Astrocyte of the spinal cord (primary cell): ENCODE measurements around the gene WHRN.

Experiments
- DNase-seq: peaks from one replicate; pipeline ENCODE4 v3.0.0; 2011; ENCODE audit warnings: low read depth, low spot score
- H3K4me3 ChIP-seq: 2 replicates; pipeline ENCODE4 v1.5.1; 2011; ENCODE audit warnings: low read depth, mild to moderate bottlenecking, low read length, moderate library complexity
- CTCF ChIP-seq: IDR thresholded peaks from 2 replicates; pipeline ENCODE4 v1.5.1; 2012; ENCODE audit warnings: low read depth, mild to moderate bottlenecking, low read length, inconsistent platforms
- in situ Hi-C: cut with HindIII; loops from 2 replicates; pipeline ENCODE4 v1.10.0; 2017; ENCODE audit warnings: low sequenced_read_pairs

The WHRN gene

DNA sequence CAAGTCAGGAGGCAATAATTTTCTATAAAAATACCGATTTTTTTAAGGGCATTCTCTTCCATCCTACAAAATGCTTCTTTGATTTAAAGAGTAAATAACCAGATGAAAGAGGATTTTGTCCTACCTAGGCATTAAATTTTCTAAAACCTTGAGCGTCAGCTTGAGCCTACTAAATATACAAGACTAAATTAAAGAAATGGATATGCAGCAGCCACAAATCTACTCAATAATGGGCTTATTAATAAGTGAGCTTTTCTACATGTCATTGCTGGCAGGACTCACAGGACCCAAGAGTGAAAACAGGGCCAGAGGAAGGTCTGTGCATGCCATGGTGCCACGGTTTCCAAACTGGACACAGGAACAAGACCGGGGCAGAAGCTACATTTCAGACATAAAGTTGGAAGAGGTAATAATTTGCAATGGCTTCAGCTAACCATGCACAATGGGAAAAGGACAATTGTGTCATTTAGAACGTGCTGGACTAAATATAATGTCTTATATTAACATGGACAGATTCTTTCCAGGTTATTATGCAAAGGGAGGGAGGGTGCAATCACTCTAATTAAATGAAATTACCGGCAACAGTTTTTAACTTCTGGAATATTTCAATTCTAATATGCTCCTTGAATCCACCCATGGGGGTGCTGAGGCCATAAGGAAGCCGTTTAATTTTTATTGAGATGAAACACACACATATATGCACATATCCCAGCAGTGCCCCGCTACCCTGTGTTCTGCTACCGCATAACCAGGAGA is 5.2 kb downstream of the WHRN start:
- DNase-seq = no peak
- in situ Hi-C loops = no loop called here
- TF ChIP-seq CTCF = no peak
- no peak overlapping the region for H3K4me3 ChIP-seq

- TF ChIP-seq CTCF = no peak
- DNase-seq = no peak
- no peak overlapping the region for H3K4me3 ChIP-seq
- in situ Hi-C loops = no loop called here
These were observed 5.7 kb downstream of the WHRN start for GRCh38 chr9:114499528-114499927.

DNA sequence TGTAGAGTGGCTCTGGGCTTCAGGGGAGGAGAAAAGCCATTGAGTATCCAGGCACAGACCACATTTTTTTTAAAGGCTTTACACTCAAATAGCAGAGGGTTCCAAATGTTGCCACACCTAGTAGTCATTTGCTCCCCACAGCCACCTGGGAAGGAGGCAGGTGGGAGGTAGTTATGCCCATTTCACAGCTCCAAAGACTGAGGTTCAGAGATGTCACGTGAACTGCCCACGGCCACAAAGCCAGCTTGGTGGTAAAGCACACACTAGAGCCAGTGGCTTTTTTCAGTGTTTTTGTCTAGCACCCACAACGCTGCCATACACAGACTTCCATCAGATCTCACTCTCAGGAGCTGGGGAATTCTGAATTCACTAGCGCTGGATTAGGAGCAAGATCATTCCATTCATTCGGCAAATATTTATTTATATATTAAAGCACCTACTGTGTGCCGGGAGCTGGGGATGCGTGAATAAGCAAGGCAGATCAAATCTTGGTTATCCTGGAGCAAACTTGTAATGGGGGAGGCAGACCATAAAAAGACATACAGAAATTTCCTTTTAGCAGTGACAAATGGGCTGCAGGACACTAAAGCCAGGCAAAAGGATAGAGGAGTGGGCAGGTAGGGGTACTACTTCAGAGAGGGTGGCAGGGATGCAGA is 7.4 kb downstream of the WHRN start:
- in situ Hi-C loops = no loop called here
- no peak for TF ChIP-seq CTCF
- DNase-seq = no peak
- H3K4me3 ChIP-seq = no peak overlapping the region

GRCh38 chr9:114497236-114497635 is 8.0 kb downstream of the WHRN start:
- no peak for TF ChIP-seq CTCF
- DNase-seq = no peak
- in situ Hi-C loops = no loop called here
- H3K4me3 ChIP-seq = no peak overlapping the region

- no peak overlapping the region for H3K4me3 ChIP-seq
- TF ChIP-seq CTCF = no peak
- in situ Hi-C loops = no loop called here
- DNase-seq = no peak
These were observed 9.3 kb downstream of the WHRN start for GRCh38 chr9:114496011-114496410.

DNA sequence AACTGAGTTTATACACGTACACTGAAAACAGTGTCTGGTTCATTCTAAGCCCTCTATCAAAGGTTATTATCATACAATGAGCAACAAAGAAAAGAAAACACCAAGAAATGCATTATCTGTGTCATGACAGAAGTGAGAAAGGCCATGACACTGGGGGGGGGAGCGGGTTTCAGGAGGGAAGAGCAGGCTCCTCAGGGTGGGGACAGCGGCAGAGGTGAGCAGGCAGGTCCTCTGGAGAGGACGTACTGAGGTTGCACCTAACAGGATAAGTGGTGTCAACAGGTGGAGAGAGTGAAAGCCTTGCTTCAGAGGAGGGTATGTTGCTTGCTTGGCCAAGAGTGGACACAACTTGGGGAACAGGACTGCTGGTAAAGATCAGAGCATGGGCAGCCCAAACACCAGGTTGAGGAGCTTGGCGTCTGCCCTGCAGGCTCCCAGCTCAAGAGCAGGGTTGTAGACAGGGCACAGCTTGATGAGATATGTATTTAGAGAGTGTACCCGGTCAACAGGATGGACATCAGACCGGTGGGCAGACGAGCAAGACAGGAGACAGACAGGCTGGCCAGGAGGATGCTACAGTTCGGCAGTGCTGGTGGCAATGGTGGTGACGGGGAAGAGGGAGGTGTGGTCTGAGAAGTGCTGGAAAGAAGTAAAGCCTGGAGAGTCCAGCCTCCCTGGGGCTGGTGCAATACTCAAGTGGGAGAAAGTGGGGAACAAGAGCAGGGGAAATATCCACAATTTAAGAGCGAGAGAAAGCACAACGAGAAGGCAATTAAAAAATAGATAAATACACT is 10.3 kb downstream of the WHRN start:
- no peak for TF ChIP-seq CTCF
- no peak overlapping the region for H3K4me3 ChIP-seq
- no peak for DNase-seq
- in situ Hi-C loops = no loop called here
